Measurements from ENCODE around the gene TMEM203. TPM values are rescaled to one million over a fixed set of nuclear protein-coding genes. Genes with fewer than 3 reads are reported as not detected.

TMEM203 gene
- polyA plus RNA-seq, 1 experiment: 43.8 TPM

DNA sequence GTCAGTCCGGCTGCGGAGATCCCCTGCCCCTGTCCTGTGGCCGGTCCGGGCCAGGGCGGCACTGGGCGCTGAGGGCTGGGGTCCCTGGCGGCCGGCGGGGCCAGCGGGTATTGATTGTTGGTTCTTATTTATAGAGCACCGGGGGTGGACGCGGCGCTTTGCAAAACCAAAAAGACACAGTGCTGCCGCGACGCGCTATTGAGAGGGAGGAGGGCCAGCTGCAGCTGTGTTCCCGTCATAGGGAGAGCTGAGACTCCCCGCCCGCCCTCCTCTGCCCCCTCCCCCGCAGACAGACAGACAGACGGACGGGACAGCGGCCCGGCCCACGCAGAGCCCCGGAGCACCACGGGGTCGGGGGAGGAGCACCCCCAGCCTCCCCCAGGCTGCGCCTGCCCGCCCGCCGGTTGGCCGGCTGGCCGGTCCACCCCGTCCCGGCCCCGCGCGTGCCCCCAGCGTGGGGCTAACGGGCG, 38.1 kb downstream of the TMEM203 start:
- H3K36me3 ChIP-seq (ENCODE audit: control insufficient read depth, insufficient read depth, low read length): no peaks in the 10 kb centered on the region
- TF ChIP-seq, protein P1, sequence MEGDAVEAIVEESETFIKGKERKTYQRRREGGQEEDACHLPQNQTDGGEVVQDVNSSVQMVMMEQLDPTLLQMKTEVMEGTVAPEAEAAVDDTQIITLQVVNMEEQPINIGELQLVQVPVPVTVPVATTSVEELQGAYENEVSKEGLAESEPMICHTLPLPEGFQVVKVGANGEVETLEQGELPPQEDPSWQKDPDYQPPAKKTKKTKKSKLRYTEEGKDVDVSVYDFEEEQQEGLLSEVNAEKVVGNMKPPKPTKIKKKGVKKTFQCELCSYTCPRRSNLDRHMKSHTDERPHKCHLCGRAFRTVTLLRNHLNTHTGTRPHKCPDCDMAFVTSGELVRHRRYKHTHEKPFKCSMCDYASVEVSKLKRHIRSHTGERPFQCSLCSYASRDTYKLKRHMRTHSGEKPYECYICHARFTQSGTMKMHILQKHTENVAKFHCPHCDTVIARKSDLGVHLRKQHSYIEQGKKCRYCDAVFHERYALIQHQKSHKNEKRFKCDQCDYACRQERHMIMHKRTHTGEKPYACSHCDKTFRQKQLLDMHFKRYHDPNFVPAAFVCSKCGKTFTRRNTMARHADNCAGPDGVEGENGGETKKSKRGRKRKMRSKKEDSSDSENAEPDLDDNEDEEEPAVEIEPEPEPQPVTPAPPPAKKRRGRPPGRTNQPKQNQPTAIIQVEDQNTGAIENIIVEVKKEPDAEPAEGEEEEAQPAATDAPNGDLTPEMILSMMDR (IDR thresholded peaks at IDR 0.05; ENCODE audit: insufficient read depth, low read depth, low read length): no peak

GRCh38 chr9:137166380-137167229, 38.8 kb downstream of the TMEM203 start:
- Histone ChIP-seq H3K36me3 (ENCODE audit: control insufficient read depth, insufficient read depth, low read length) (no peaks in the 10 kb centered on the region), H3K4me3 (ENCODE audit: low read depth, low read length) (no peak overlapping the region), H3K27me3 (ENCODE audit: control insufficient read depth, insufficient read depth, low read length) (peaks cover 35% of the 10 kb centered on the region)
- no peak for DNase-seq (ENCODE audit: low read depth)
- TF ChIP-seq, protein P1 (IDR thresholded peaks at IDR 0.05; ENCODE audit: insufficient read depth, low read depth, low read length): no peak
- ChIA-PET POLR2A (interaction anchor here (0.6 kb wide), 1 partner anchor 10 kb away, joined by 4 read pairs; no protein-coding TSS in a partner anchor), CTCF (interaction anchor here (0.6 kb wide), 1 partner anchor 70 kb away, joined by 3 read pairs; no protein-coding TSS in a partner anchor)

More for the DNA sequence above, 38.1 kb downstream of the TMEM203 start:
- no peak overlapping the region for H3K4me3 ChIP-seq (ENCODE audit: low read depth, low read length)
- ChIA-PET POLR2A (interaction anchor here (0.6 kb wide), 1 partner anchor 9 kb away, joined by 4 read pairs; no protein-coding TSS in a partner anchor), CTCF (interaction anchor here (1.1 kb wide), 1 partner anchor 9 kb away, joined by 4 read pairs; no protein-coding TSS in a partner anchor)
- peaks cover 32% of the 10 kb centered on the region for H3K27me3 ChIP-seq (ENCODE audit: control insufficient read depth, insufficient read depth, low read length)
- no peak for DNase-seq (ENCODE audit: low read depth)

GRCh38 chr9:137165250-137165836, 40.1 kb downstream of the TMEM203 start:
- Histone ChIP-seq H3K36me3 (ENCODE audit: control insufficient read depth, insufficient read depth, low read length) (no peaks in the 10 kb centered on the region), H3K27me3 (ENCODE audit: control insufficient read depth, insufficient read depth, low read length) (peaks cover 32% of the 10 kb centered on the region), H3K4me3 (ENCODE audit: low read depth, low read length) (no peak overlapping the region)
- ChIA-PET POLR2A (no interaction called here), CTCF (no interaction called here)
- DNase-seq (ENCODE audit: low read depth): no peak
- TF ChIP-seq, protein P1 (IDR thresholded peaks at IDR 0.05; ENCODE audit: insufficient read depth, low read depth, low read length): no peak

GRCh38 chr9:137164370-137165249, 40.8 kb downstream of the TMEM203 start:
- TF ChIP-seq, protein P1 (IDR thresholded peaks at IDR 0.05; ENCODE audit: insufficient read depth, low read depth, low read length): no peak
- DNase-seq (ENCODE audit: low read depth): no peak
- ChIA-PET CTCF (interaction anchor here (1.0 kb wide), 1 partner anchor 12 kb away, joined by 5 read pairs; no protein-coding TSS in a partner anchor), POLR2A (no interaction called here)
- Histone ChIP-seq H3K27me3 (ENCODE audit: control insufficient read depth, insufficient read depth, low read length) (peaks cover 29% of the 10 kb centered on the region), H3K4me3 (ENCODE audit: low read depth, low read length) (no peak overlapping the region), H3K36me3 (ENCODE audit: control insufficient read depth, insufficient read depth, low read length) (no peaks in the 10 kb centered on the region)

Data from BJ (cell line).